Osteocyte (in vitro differentiated cells): ENCODE data around the gene SLCO3A1. TPM values are rescaled to one million over a fixed set of nuclear protein-coding genes. Genes with fewer than 3 reads are reported as not detected.

Source experiments
- DNase-seq: peaks from one replicate; pipeline ENCODE4 v3.0.0; 2021; ENCODE audit warnings: mixed read lengths; ENCODE audit not compliant: unreplicated experiment; ENCODE audit errors: extremely low spot score
- H3K27ac Mint-ChIP-seq: one replicate; pipeline ENCODE4 v1.8.0; 2021; ENCODE audit warnings: mild to moderate bottlenecking, mixed read lengths; ENCODE audit not compliant: unreplicated experiment
- H3K27me3 Mint-ChIP-seq: one replicate; pipeline ENCODE4 v1.8.0; 2021; ENCODE audit warnings: mixed read lengths; ENCODE audit not compliant: unreplicated experiment
- H3K36me3 Mint-ChIP-seq: one replicate; pipeline ENCODE4 v1.8.0; 2021; ENCODE audit warnings: mixed read lengths; ENCODE audit not compliant: unreplicated experiment
- H3K4me1 Mint-ChIP-seq: one replicate; pipeline ENCODE4 v1.8.0; 2021; ENCODE audit warnings: mixed read lengths; ENCODE audit not compliant: unreplicated experiment
- H3K4me3 Mint-ChIP-seq: one replicate; pipeline ENCODE4 v1.8.0; 2021; ENCODE audit warnings: mild to moderate bottlenecking, moderate library complexity, mixed read lengths; ENCODE audit not compliant: unreplicated experiment
- H3K9me3 Mint-ChIP-seq: one replicate; pipeline ENCODE4 v1.8.0; 2021; ENCODE audit warnings: mixed read lengths; ENCODE audit not compliant: unreplicated experiment
- total RNA-seq: library from RNA; stranded (reverse); gene quantifications from 2 replicates; pipeline ENCODE4 v1.2.1, GENCODE V29; 2021
- TF ChIP-seq, protein P1 (sequence below): fragments of 200-600 bp; sonication (generic); IDR thresholded peaks from 2 replicates; pipeline ENCODE4 v1.5.0; 2021; ENCODE audit warnings: antibody characterized with exemption, mild to moderate bottlenecking, moderate library complexity

SLCO3A1 gene
- total RNA-seq, 1 donor from 2014 or later, result 1.3 TPM

DNA sequence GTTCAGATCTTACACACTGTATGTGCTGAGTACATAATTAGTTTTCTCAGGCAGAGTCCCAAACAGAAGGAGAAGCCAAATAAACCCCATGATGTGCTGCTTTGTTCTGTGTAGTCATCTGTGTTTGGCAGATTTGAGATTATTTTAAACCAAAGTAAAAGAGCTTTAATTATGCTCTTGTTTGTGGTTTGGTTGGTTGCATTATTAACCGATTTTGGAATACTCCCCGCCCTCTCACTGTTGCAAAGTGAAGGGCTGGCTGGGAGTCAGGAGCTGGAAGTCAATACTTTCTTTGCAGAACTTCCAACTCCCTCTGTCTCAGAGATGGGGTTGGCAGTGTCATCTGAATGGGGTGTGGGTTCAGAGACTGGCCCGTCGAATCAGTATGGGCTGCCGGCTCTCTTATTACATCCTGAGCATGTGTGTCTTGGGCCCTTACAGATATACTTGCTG, 34.4 kb downstream of the SLCO3A1 start:
- DNase-seq, result no peak
- no peak overlapping the region for H3K27ac Mint-ChIP-seq
- TF ChIP-seq, protein P1, sequence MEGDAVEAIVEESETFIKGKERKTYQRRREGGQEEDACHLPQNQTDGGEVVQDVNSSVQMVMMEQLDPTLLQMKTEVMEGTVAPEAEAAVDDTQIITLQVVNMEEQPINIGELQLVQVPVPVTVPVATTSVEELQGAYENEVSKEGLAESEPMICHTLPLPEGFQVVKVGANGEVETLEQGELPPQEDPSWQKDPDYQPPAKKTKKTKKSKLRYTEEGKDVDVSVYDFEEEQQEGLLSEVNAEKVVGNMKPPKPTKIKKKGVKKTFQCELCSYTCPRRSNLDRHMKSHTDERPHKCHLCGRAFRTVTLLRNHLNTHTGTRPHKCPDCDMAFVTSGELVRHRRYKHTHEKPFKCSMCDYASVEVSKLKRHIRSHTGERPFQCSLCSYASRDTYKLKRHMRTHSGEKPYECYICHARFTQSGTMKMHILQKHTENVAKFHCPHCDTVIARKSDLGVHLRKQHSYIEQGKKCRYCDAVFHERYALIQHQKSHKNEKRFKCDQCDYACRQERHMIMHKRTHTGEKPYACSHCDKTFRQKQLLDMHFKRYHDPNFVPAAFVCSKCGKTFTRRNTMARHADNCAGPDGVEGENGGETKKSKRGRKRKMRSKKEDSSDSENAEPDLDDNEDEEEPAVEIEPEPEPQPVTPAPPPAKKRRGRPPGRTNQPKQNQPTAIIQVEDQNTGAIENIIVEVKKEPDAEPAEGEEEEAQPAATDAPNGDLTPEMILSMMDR, result no peak
- no peaks in the 10 kb centered on the region for H3K27me3 Mint-ChIP-seq
- H3K4me3 Mint-ChIP-seq, result no peak overlapping the region
- no peaks in the 10 kb centered on the region for H3K36me3 Mint-ChIP-seq
- no peaks in the 10 kb centered on the region for H3K4me1 Mint-ChIP-seq
- H3K9me3 Mint-ChIP-seq, result no peaks in the 10 kb centered on the region

DNA sequence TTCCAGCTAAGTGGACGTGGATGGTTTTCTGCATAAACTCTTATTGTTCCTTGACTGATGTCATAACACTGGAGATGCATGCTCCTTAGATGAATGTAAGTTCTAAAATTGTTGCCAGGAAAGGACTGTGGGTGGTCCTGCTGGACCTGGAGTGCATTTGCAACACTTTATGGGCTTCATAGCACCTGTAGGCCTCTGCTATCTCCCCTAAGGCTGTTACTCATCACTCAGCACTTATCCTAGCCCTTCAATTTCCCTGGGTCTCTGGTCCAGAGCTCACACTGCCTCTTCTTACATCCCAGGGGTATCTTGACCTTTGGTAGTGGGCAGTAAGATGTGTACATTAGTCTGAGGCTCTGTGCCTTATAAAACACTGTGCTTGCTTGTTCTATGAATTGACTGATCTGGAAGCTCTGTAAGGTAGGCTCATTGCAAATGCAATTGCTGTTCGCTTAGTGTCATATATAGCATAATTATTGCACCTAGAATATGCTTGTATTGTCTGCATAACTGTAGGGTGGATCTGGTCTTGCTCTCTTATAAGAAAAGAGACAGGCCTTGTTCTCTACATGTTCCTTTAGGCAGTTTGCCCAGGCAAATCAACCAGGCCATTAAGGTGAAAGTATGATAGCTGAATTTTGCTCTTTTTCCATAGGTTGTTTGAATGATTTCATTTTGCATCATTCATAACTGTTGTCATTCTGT, 35.8 kb downstream of the SLCO3A1 start:
- no peaks in the 10 kb centered on the region for H3K4me1 Mint-ChIP-seq
- no peak overlapping the region for H3K27ac Mint-ChIP-seq
- DNase-seq, result no peak
- no peaks in the 10 kb centered on the region for H3K27me3 Mint-ChIP-seq
- no peaks in the 10 kb centered on the region for H3K36me3 Mint-ChIP-seq
- H3K4me3 Mint-ChIP-seq, result no peak overlapping the region
- TF ChIP-seq, protein P1, result no peak
- H3K9me3 Mint-ChIP-seq, result peaks cover 6% of the 10 kb centered on the region

DNA sequence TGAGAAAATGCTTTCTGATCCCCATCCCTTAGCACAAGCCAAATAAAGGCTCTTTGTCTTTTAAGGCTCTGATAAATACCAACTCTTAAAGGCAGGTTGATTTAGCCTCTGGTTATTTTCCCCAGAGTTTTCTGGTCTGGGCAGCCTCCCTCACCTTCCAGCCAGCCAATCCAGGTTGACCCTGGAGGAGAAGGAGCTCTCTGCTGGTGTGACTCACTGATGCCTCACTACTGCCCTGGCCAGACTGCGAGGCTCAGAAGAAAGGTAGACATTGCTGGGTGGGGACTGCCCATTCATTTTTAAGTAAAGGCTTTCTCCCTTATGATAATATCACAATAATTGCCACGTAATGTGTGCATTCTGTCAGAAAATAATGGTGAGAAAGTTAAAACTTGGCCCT, 37.1 kb downstream of the SLCO3A1 start:
- Mint-ChIP-seq H3K4me3 (no peak overlapping the region), H3K9me3 (peaks cover 6% of the 10 kb centered on the region), H3K36me3 (no peaks in the 10 kb centered on the region), H3K27ac (no peak overlapping the region), H3K27me3 (no peaks in the 10 kb centered on the region), H3K4me1 (no peaks in the 10 kb centered on the region)
- no peak for DNase-seq
- TF ChIP-seq, protein P1, result no peak

DNA sequence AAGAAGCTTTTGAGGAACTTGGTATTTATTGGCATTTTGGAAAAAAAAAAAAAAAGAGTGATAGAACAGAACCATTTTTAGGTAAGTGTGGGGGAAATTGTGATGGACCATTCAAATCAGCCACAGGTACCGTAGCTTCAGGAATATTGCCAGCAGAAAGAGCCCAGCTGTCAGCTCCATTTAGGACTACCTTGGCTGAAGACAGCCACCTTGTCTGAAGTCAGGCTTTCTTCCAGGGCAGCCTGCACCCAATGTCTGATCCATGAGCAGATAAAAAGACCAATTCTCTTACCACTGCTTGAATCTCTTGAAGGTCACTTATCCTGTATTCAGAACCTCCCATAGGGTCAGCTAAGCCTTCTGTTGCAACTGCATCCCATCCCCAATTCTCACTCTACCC, 37.6 kb downstream of the SLCO3A1 start:
- no peaks in the 10 kb centered on the region for H3K4me1 Mint-ChIP-seq
- DNase-seq, result no peak
- TF ChIP-seq, protein P1, result no peak
- no peaks in the 10 kb centered on the region for H3K27me3 Mint-ChIP-seq
- H3K9me3 Mint-ChIP-seq, result peaks cover 6% of the 10 kb centered on the region
- no peak overlapping the region for H3K4me3 Mint-ChIP-seq
- H3K36me3 Mint-ChIP-seq, result no peaks in the 10 kb centered on the region
- H3K27ac Mint-ChIP-seq, result no peak overlapping the region

DNA sequence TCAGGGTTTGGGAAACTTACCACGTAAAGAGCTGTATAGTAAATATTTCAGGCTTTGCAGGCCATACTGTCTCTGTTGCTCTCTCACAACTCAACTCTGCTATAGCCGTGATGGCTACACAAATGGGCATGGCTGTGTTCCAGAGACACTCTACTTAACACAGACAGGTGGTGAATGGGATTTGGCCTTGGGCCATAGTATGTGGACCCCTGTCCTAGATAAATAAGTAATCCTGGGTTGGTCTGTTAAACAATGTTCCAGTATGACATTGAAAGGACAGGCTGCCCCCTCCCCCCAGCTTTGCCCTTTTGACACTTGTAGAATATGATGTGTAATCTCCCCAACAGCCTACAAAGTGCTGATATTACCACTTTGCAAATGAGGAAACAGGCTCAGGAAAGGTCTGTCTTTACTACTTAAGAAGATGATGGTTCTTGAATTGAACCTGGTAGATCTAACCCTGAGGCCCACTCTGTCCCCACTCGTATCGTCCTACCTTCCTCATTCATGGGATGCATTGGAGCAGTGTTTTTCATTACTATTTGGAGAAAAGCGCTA, 38.4 kb downstream of the SLCO3A1 start:
- no peak overlapping the region for H3K27ac Mint-ChIP-seq
- H3K4me1 Mint-ChIP-seq, result no peaks in the 10 kb centered on the region
- H3K27me3 Mint-ChIP-seq, result no peaks in the 10 kb centered on the region
- TF ChIP-seq, protein P1, result no peak
- no peak for DNase-seq
- H3K36me3 Mint-ChIP-seq, result no peaks in the 10 kb centered on the region
- H3K4me3 Mint-ChIP-seq, result no peak overlapping the region
- peaks cover 6% of the 10 kb centered on the region for H3K9me3 Mint-ChIP-seq
